Measurements from ENCODE around the gene PRTFDC1.

- TF ChIP-seq CTCF (IDR thresholded peaks at IDR 0.05) (no peak), EP300 (IDR thresholded peaks at IDR 0.05) (no peak), POLR2A (IDR thresholded peaks at IDR 0.05; ENCODE audit: low read depth) (no peak)
These were observed 93.8 kb downstream of the PRTFDC1 start for GRCh38 chr10:24858288-24859270.

Data from esophagus muscularis mucosa (tissue), 4 donors.